ENCODE data around the gene ZCCHC7. TPM values are rescaled to one million over a fixed set of nuclear protein-coding genes. Genes with fewer than 3 reads are reported as not detected.
"Not testable (repeated sequence)": the region's sequence is repeated elsewhere in the genome, so short reads cannot be mapped to it uniquely, and the experiment has no call there.

Gene ZCCHC7
- total RNA-seq, 1 experiment from 2014 or later, result 31.2 TPM

DNA sequence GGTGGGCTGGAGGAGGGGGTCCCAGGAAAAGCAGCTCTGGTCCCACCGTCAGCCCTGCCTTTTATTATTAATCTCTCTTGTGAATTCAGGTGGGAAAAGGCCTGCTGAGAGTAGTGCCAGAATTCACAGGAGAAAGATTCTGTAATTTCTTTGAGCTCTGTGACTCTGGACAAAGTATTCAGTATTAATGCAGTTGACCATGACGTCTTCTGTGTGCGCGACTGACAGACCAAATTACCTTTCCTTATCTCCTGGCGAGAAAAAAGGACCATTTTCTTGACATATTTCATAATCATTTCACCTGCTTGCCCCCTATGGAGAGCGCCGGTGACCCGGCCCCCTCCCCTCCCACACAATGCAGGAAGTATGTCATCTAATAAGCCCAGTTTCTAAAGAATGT is 275.3 kb downstream of the ZCCHC7 start:
- ChIA-PET POLR2A (no interaction called here), RAD21 (ENCODE audit: low non-redundant PET in 1 of 2, low total read pairs in 2 of 2, uncharacterized antibody in 2 of 2, unreplicated experiment in 2 of 2) (no interaction called here), CTCF (no interaction called here)
- no peak for ATAC-seq
- Histone ChIP-seq H3K27me3 (ENCODE audit: insufficient read depth, low read length) (no peaks in the 10 kb centered on the region), H3K79me2 (ENCODE audit: insufficient read depth, low read length) (no peaks in the 10 kb centered on the region), H3K4me1 (ENCODE audit: control insufficient read depth in 1 of 2, insufficient read depth in 2 of 2, low read length in 2 of 2) (no peaks in the 10 kb centered on the region), H3K36me3 (ENCODE audit: control insufficient read depth in 1 of 2, insufficient read depth in 2 of 2, low read length in 2 of 2) (no peaks in the 10 kb centered on the region; a peak in 1 of 4 replicates), H3K4me3 (replicated peaks in 1 of 2; ENCODE audit: low read depth in 1 of 2, low read length in 2 of 2) (no peak overlapping the region), H3K9me3 (ENCODE audit: control insufficient read depth in 1 of 2, insufficient read depth in 1 of 2, low read depth in 1 of 2, low read length in 2 of 2) (no peaks in the 10 kb centered on the region), H4K20me1 (ENCODE audit: insufficient read depth) (no peaks in the 10 kb centered on the region), H2AFZ (ENCODE audit: low read depth, low read length, poor library complexity, severe bottlenecking) (no peak overlapping the region), H3K4me2 (ENCODE audit: low read length) (no peak overlapping the region), H3K27ac (ENCODE audit: low read depth, low read length) (no peak overlapping the region), H3K9ac (ENCODE audit: low read length) (no peak overlapping the region), H3K9me2 (ENCODE audit: insufficient read depth) (no peaks in the 10 kb centered on the region)
- BruUV-seq (replicated peaks), result no TSS peak
- no peak for DNase-seq (ENCODE audit: low read depth, low spot score)
- intact Hi-C loops (cut with micrococcal nuclease), result loop anchor here (10.0 kb wide), 1 partner anchor 521 kb away; no protein-coding TSS in a partner anchor
- TF ChIP-seq, protein P1, sequence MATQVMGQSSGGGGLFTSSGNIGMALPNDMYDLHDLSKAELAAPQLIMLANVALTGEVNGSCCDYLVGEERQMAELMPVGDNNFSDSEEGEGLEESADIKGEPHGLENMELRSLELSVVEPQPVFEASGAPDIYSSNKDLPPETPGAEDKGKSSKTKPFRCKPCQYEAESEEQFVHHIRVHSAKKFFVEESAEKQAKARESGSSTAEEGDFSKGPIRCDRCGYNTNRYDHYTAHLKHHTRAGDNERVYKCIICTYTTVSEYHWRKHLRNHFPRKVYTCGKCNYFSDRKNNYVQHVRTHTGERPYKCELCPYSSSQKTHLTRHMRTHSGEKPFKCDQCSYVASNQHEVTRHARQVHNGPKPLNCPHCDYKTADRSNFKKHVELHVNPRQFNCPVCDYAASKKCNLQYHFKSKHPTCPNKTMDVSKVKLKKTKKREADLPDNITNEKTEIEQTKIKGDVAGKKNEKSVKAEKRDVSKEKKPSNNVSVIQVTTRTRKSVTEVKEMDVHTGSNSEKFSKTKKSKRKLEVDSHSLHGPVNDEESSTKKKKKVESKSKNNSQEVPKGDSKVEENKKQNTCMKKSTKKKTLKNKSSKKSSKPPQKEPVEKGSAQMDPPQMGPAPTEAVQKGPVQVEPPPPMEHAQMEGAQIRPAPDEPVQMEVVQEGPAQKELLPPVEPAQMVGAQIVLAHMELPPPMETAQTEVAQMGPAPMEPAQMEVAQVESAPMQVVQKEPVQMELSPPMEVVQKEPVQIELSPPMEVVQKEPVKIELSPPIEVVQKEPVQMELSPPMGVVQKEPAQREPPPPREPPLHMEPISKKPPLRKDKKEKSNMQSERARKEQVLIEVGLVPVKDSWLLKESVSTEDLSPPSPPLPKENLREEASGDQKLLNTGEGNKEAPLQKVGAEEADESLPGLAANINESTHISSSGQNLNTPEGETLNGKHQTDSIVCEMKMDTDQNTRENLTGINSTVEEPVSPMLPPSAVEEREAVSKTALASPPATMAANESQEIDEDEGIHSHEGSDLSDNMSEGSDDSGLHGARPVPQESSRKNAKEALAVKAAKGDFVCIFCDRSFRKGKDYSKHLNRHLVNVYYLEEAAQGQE (IDR thresholded peaks at IDR 0.05; ENCODE audit: low read depth), result no peak
- TF ChIP-seq, protein P2, sequence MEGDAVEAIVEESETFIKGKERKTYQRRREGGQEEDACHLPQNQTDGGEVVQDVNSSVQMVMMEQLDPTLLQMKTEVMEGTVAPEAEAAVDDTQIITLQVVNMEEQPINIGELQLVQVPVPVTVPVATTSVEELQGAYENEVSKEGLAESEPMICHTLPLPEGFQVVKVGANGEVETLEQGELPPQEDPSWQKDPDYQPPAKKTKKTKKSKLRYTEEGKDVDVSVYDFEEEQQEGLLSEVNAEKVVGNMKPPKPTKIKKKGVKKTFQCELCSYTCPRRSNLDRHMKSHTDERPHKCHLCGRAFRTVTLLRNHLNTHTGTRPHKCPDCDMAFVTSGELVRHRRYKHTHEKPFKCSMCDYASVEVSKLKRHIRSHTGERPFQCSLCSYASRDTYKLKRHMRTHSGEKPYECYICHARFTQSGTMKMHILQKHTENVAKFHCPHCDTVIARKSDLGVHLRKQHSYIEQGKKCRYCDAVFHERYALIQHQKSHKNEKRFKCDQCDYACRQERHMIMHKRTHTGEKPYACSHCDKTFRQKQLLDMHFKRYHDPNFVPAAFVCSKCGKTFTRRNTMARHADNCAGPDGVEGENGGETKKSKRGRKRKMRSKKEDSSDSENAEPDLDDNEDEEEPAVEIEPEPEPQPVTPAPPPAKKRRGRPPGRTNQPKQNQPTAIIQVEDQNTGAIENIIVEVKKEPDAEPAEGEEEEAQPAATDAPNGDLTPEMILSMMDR (IDR thresholded peaks at IDR 0.05 in 2 of 3, conservative IDR thresholded peaks at IDR 0.05 in 1 of 3; ENCODE audit: borderline replicate concordance in 1 of 3, insufficient read depth in 1 of 3, low read depth in 2 of 3, low read length in 2 of 3), result no peak
- TF ChIP-seq ZFX (IDR thresholded peaks at IDR 0.05) (no peak), ZNF274 (IDR thresholded peaks at IDR 0.05; ENCODE audit: low read depth, low read length) (no peak), POLR2A (IDR thresholded peaks at IDR 0.05; ENCODE audit: borderline replicate concordance, extremely low read depth, insufficient read depth, insufficient read length) (no peak), TCF7L2 (IDR thresholded peaks at IDR 0.05; ENCODE audit: borderline replicate concordance, extremely low read depth, insufficient read depth, insufficient read length) (no peak), CBX3 (IDR thresholded peaks at IDR 0.05; ENCODE audit: low read depth) (no peak), EZH2 (IDR thresholded peaks at IDR 0.05) (no peak), EGR1 (IDR thresholded peaks at IDR 0.05; ENCODE audit: low read depth) (no peak), JUND (IDR thresholded peaks at IDR 0.05) (no peak), FOSL1 (IDR thresholded peaks at IDR 0.05; ENCODE audit: low read depth) (no peak), CEBPB (IDR thresholded peaks at IDR 0.05; ENCODE audit: low read depth) (no peak), RAD21 (IDR thresholded peaks at IDR 0.05; ENCODE audit: low read depth) (no peak), EZH2phosphoT487 (IDR thresholded peaks at IDR 0.05; ENCODE audit: borderline replicate concordance) (no peak), SP1 (IDR thresholded peaks at IDR 0.05; ENCODE audit: low read depth) (no peak), SIN3A (IDR thresholded peaks at IDR 0.05; ENCODE audit: low read depth) (no peak)
- TF ChIP-seq, protein P3, sequence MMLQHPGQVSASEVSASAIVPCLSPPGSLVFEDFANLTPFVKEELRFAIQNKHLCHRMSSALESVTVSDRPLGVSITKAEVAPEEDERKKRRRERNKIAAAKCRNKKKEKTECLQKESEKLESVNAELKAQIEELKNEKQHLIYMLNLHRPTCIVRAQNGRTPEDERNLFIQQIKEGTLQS (IDR thresholded peaks at IDR 0.05), result no peak
- TF ChIP-seq, protein P4, sequence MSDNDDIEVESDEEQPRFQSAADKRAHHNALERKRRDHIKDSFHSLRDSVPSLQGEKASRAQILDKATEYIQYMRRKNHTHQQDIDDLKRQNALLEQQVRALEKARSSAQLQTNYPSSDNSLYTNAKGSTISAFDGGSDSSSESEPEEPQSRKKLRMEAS (IDR thresholded peaks at IDR 0.05), result no peak

DNA sequence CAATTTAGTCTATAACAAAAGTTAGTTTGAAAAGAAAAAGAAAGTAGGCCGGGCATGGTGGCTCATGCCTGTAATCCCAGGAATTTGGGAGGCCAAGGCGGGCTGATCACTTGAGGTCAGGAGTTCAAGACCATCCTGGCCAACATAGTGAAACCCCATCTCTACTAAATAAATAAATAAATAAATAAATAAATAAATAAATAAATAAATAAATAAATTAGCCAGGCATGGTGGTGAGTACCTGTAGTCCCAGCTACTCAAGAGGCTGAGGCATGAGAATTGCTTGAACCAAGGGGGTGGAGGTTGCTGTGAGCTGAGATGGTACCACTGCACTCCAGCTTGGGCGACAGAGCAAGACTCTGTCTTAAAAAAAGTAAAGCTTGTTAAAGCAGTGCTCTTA is 277.6 kb downstream of the ZCCHC7 start:
- DNase-seq (ENCODE audit: low read depth, low spot score); H3K79me2 ChIP-seq (ENCODE audit: insufficient read depth, low read length); H3K9me2 ChIP-seq (ENCODE audit: insufficient read depth); H3K4me2 ChIP-seq (ENCODE audit: low read length); H3K9me3 ChIP-seq (ENCODE audit: control insufficient read depth in 1 of 2, insufficient read depth in 1 of 2, low read depth in 1 of 2, low read length in 2 of 2); BruUV-seq (replicated peaks); CTCF ChIA-PET; H3K27me3 ChIP-seq (ENCODE audit: insufficient read depth, low read length); H3K9ac ChIP-seq (ENCODE audit: low read length); H3K4me1 ChIP-seq (ENCODE audit: control insufficient read depth in 1 of 2, insufficient read depth in 2 of 2, low read length in 2 of 2); H3K36me3 ChIP-seq (ENCODE audit: control insufficient read depth in 1 of 2, insufficient read depth in 2 of 2, low read length in 2 of 2); H3K4me3 ChIP-seq (replicated peaks in 1 of 2; ENCODE audit: low read depth in 1 of 2, low read length in 2 of 2); POLR2A ChIA-PET; H4K20me1 ChIP-seq (ENCODE audit: insufficient read depth); ATAC-seq; H3K27ac ChIP-seq (ENCODE audit: low read depth, low read length); RAD21 ChIA-PET (ENCODE audit: low non-redundant PET in 1 of 2, low total read pairs in 2 of 2, uncharacterized antibody in 2 of 2, unreplicated experiment in 2 of 2); H2AFZ ChIP-seq (ENCODE audit: low read depth, low read length, poor library complexity, severe bottlenecking): not testable (repeated sequence)
- intact Hi-C loops (cut with micrococcal nuclease), result loop anchor here (10.0 kb wide), 1 partner anchor 523 kb away; no protein-coding TSS in a partner anchor

All from HCT116 (cell line).